Measurements from ENCODE around the gene HASPIN.

HASPIN gene

GRCh38 chr17:3771140-3771539 is 47.4 kb downstream of the HASPIN start:
- FAIRE-seq (no peak), DNase-seq (ENCODE audit: insufficient read length, low spot score) (no peak)
- TF ChIP-seq PAX5 (IDR thresholded peaks at IDR 0.05; ENCODE audit: insufficient read depth, low read length, severe bottlenecking), result no peak
- TF ChIP-seq TAF1 (IDR thresholded peaks at IDR 0.05; ENCODE audit: low read depth, low read length), result no peak
- no peak for TF ChIP-seq POLR2A (IDR thresholded peaks at IDR 0.05; ENCODE audit: low read depth, low read length)
- no peak for TF ChIP-seq POLR2AphosphoS5 (IDR thresholded peaks at IDR 0.05; ENCODE audit: low read depth, low read length)
- no peak for TF ChIP-seq SPI1 (IDR thresholded peaks at IDR 0.05; ENCODE audit: low read depth, low read length)
- TF ChIP-seq POU2F2 (IDR thresholded peaks at IDR 0.05; ENCODE audit: low read depth, low read length), result no peak

GRCh38 chr17:3772764-3773163 is 49.1 kb downstream of the HASPIN start:
- DNase-seq (ENCODE audit: insufficient read length, low spot score) (no peak), FAIRE-seq (no peak)
- TF ChIP-seq TAF1 (IDR thresholded peaks at IDR 0.05; ENCODE audit: low read depth, low read length), result no peak
- no peak for TF ChIP-seq SPI1 (IDR thresholded peaks at IDR 0.05; ENCODE audit: low read depth, low read length)
- no peak for TF ChIP-seq POLR2A (IDR thresholded peaks at IDR 0.05; ENCODE audit: low read depth, low read length)
- TF ChIP-seq PAX5 (IDR thresholded peaks at IDR 0.05; ENCODE audit: insufficient read depth, low read length, severe bottlenecking), result no peak
- TF ChIP-seq POU2F2 (IDR thresholded peaks at IDR 0.05; ENCODE audit: low read depth, low read length), result no peak
- no peak for TF ChIP-seq POLR2AphosphoS5 (IDR thresholded peaks at IDR 0.05; ENCODE audit: low read depth, low read length)

- no peak for FAIRE-seq
- DNase-seq (ENCODE audit: insufficient read length, low spot score), result no peak
- no peak for TF ChIP-seq POU2F2 (IDR thresholded peaks at IDR 0.05; ENCODE audit: low read depth, low read length)
- TF ChIP-seq POLR2A (IDR thresholded peaks at IDR 0.05; ENCODE audit: low read depth, low read length), result no peak
- TF ChIP-seq POLR2AphosphoS5 (IDR thresholded peaks at IDR 0.05; ENCODE audit: low read depth, low read length), result no peak
- TF ChIP-seq SPI1 (IDR thresholded peaks at IDR 0.05; ENCODE audit: low read depth, low read length), result no peak
Observed at GRCh38 chr17:3773511-3773910, 49.8 kb downstream of the HASPIN start.

- TF ChIP-seq POLR2AphosphoS5 (IDR thresholded peaks at IDR 0.05; ENCODE audit: low read depth, low read length) (no peak), SPI1 (IDR thresholded peaks at IDR 0.05; ENCODE audit: low read depth, low read length) (no peak), POLR2A (IDR thresholded peaks at IDR 0.05; ENCODE audit: low read depth, low read length) (no peak), POU2F2 (IDR thresholded peaks at IDR 0.05; ENCODE audit: low read depth, low read length) (no peak), PAX5 (IDR thresholded peaks at IDR 0.05; ENCODE audit: insufficient read depth, low read length, severe bottlenecking) (no peak), TAF1 (IDR thresholded peaks at IDR 0.05; ENCODE audit: low read depth, low read length) (no peak)
- DNase-seq (ENCODE audit: insufficient read length, low spot score) (no peak), FAIRE-seq (no peak)
Observed at GRCh38 chr17:3773966-3774365, 50.3 kb downstream of the HASPIN start.
